Stimulated activated CD4-positive, alpha-beta T cell treated with anti-CD3 and anti-CD28 coated beads, TNF-alpha, amount 100 ng/mL, for 48 hours (primary cell): Measurements from ENCODE around the gene SCARB1.
"Not testable (repeated sequence)": the region's sequence is repeated elsewhere in the genome, so short reads cannot be mapped to it uniquely, and the experiment has no call there.

Experiments used
- DNase-seq, 3 donors: peaks; one replicate each; pipeline ENCODE4 v3.0.0-alpha.2; 2020; ENCODE audit warnings: low read depth in 3 of 3

Gene SCARB1

GRCh38 chr12:124883263-124884130, 19.8 kb upstream of the SCARB1 start:
- DNase-seq: no peak

GRCh38 chr12:124881123-124881522, 17.5 kb upstream of the SCARB1 start:
- DNase-seq: no peak

DNA sequence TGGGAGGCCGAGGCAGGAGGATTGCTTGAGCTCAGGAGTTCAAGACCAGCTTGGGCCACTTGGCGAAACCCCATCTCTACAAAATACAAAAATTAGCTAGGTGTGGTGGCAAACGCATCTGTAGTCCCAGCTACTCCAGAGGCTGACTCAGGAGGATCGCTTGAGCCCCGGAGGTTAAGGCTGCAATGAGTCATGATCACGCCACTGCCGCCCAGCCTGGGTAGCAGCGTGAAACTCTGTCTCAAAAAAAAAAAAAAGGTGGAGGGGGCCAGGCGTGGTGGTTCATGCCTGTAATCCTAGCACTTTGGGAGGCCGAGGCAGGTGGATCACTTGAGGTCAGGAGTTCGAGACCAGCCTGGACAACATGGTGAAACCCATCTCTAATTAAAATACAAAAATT, 16.7 kb upstream of the SCARB1 start:
- DNase-seq: not testable (repeated sequence)

GRCh38 chr12:124878795-124879516, 15.3 kb upstream of the SCARB1 start:
- DNase-seq: no peak

GRCh38 chr12:124877423-124877822, 13.8 kb upstream of the SCARB1 start:
- DNase-seq: no peak

DNA sequence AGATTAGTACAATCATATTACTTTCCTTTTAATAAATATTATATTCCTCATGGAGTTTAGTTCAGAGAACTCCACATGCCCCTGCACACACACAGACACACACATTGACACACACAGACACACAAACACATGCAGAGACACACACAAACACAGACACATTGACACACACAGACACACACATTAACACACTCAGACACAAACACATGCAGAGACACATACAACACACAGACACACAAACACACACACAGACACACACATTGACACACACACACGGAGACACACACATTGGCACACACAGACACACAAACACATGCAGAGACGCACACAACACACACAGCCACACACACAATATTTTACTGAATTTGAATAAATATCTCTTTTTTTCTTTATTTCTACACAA, 12.5 kb upstream of the SCARB1 start:
- DNase-seq: no peak

GRCh38 chr12:124875803-124876132, 12.1 kb upstream of the SCARB1 start:
- DNase-seq: no peak

DNA sequence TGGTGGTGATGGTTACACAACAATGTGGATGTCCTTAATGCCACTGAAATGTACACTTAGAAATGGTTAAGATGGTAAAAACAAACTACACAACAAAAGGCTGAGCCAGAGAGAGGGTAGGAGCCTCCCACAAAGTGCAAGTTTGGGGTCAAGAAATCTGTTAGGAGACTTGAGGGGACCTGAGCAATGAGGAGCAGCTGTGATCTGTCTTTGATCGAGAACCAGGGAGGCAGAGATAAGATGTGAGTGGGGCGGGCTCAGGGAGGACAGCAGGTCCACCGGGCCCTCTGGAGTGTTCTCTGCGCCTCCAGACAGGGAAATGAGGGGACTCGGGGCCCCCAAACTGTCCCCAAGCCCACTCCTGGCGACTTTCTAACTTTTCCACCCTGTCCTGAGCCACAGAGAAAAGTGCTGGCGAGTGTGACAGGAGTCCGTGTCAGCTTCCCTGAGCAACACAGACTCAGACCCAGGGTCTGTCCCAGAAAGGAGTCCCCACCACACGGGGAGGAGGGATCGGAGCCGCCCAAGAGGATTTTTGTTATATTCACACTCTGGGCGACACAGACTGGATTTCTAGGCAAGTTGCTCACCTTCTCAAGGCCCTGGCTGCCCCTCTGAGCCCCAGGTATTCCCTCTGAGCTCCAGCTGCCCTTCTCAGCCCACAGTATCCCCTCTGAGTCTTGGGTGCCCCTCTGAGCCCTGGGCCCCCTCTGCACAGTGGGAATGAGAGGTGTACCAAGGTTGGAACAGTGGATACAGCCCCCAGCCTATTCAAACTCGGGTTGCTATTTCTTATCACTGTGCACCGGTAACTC, 11.5 kb upstream of the SCARB1 start:
- no peak for DNase-seq

DNA sequence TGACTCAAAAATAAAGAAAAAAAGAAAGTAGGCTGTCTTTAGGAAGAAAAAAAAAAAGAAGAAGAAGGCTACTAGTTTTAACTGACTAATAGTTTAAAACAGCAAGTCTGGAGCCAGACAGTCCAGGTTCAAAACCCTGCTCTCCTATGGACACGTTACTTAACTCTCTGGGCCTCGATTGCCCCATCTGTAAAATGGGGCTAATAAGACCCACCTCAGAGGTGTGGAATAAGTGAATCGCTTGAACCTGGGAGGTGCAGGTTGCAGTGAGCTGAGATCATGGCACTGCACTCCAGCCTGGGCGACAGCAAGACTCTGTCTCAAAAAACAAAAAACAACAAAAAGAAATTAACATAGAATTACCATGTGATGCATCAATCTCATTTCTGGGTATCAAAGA, 10.5 kb upstream of the SCARB1 start:
- no peak for DNase-seq

- no peak for DNase-seq
These were observed 8.5 kb upstream of the SCARB1 start for GRCh38 chr12:124872068-124872719.

GRCh38 chr12:124871297-124871696, 7.6 kb upstream of the SCARB1 start:
- no peak for DNase-seq

DNA sequence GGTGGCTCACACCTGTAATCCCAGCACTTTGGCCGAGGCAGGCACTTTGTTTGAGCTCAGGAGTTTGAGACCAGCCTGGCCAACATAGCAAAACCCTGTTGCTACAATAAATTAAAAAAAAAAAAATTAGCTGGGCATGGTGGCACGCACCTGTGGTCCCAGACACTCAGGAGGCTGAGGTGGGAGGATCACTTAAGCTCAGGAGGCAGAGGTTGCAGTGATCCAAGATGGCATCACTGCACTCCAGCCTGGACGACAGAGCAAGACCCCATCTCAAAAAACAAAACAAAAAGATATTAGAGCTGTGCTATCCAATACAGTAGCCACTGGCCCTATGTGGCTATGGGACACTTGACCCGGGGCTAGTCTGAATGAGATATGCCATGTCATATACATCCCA, 6.9 kb upstream of the SCARB1 start:
- no peak for DNase-seq

- DNase-seq: no peak
These were observed 5.5 kb upstream of the SCARB1 start for GRCh38 chr12:124869059-124869665.

- DNase-seq: no peak
These were observed 4.8 kb upstream of the SCARB1 start for GRCh38 chr12:124868252-124869058.

DNA sequence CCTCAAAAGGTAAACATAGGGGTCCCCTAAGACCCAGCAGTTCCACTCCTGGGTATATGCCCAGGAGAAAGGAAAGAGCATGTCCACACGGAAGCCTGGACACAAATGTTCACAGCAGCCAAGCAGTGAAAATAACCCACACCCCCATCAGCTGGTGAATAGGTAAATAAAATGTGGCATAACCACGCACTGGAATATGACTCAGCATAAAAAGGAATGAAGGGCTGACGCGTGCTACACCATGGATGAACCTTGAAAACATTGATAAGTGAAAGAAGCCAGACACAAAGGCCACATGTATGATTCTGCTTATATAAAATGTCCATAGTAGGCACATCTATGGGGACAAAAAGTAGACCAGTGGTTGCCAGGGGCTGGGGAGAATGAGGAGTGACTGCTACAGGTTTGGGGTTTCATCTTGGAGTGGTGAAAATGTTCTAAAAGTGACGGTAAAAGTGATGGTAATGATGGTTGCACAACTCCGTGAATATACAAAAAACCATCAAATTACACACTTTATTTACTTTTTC, 3.8 kb upstream of the SCARB1 start:
- DNase-seq: no peak

DNA sequence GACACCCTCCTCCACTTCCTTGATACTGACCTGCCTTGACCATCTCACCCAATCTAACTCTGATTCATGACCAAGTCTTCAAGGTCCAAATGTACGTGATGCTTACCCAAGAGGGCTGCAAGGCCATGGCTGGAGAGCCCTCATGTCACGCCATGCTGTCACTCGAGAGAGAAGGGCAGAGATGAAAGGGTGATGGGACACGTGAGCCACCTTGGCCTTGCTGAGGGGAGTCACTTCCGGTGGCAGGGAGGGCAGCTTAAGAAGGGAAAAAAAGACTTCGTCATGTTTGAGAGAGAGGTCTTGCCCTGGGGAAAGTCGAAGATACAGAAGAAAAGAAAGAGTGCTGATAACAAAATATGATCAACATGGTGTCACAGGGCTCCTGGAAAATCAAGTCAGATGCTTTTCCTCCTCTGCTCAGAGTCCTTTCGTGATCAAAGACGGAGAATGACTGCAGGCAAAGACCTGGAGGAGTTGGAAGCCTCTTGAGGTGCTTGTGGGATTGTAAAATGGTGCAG, 3.3 kb upstream of the SCARB1 start:
- DNase-seq: no peak

DNA sequence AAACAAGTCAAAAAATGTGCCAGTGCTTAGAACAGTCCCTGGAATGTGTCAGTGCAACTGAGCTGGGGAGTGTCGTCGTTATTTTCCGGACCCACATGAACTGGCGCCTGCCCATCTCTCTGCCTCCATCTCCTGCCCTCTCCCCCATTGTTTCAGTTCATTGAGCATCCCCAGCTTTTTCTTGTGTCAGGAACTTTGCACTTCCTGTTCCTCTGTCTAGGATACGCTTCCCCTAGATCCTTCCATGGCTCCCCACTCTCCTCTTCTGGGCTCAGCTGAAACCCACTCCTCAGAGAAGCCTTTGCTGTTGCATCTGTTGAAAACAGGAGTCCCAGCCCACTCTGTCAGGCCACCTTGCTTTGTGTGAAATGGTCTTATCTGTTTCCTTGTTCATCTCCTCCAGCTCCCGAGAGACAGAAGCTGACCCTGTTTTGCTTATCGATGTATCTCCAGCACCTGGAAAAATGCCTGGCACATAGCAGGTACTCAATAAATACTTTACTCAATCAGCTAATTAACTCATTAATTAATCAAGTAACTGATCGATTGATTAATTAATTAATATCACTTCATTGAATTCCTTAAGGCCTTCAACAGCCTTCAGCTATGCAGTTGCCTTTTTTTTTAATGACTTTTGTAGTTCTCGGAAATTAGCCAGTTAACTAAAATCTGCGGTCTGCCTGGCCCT, 2.7 kb upstream of the SCARB1 start:
- no peak for DNase-seq

GRCh38 chr12:124865728-124866127, 2.1 kb upstream of the SCARB1 start:
- DNase-seq: no peak

DNA sequence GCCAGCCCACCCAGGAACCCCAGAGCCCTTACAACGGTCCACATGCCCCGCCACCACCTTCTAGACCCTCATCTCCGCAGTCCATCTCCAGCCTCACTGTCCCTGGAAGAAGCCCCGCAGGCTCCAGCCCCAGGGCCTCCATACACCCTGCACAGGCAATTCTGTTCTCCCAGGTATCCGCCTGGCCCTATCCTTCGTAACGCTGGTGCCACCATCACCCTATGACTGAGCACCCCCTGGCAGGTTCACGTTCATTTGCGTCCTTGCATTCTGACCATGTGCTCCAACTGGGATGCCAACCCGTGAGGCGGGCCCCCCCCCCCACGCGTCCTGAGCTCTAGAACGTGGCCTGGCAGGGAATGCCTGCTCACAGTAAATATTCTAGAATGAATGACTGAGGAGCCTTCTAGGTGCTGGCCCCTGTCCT, 675 bp upstream of the SCARB1 start:
- DNase-seq: no peak
